ENCODE data around the gene SAMD10. TPM values are rescaled to one million over a fixed set of nuclear protein-coding genes. Genes with fewer than 3 reads are reported as not detected.
A peak's percentile ranks its signal among the peaks of the same experiment; 100 is the strongest.

SAMD10 gene
- total RNA-seq, 1 donor: 1.3 TPM

- no peak for DNase-seq (ENCODE audit: low read depth)
- peak overlapping the region; percentile 68 for H3K4me3 ChIP-seq (ENCODE audit: low read depth, low read length)
- TF ChIP-seq, protein P1, sequence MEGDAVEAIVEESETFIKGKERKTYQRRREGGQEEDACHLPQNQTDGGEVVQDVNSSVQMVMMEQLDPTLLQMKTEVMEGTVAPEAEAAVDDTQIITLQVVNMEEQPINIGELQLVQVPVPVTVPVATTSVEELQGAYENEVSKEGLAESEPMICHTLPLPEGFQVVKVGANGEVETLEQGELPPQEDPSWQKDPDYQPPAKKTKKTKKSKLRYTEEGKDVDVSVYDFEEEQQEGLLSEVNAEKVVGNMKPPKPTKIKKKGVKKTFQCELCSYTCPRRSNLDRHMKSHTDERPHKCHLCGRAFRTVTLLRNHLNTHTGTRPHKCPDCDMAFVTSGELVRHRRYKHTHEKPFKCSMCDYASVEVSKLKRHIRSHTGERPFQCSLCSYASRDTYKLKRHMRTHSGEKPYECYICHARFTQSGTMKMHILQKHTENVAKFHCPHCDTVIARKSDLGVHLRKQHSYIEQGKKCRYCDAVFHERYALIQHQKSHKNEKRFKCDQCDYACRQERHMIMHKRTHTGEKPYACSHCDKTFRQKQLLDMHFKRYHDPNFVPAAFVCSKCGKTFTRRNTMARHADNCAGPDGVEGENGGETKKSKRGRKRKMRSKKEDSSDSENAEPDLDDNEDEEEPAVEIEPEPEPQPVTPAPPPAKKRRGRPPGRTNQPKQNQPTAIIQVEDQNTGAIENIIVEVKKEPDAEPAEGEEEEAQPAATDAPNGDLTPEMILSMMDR (IDR thresholded peaks at IDR 0.05; ENCODE audit: insufficient read depth, low read depth, low read length): no peak
Measured at GRCh38 chr20:63968136-63968927, 11.1 kb downstream of the SAMD10 start.

DNA sequence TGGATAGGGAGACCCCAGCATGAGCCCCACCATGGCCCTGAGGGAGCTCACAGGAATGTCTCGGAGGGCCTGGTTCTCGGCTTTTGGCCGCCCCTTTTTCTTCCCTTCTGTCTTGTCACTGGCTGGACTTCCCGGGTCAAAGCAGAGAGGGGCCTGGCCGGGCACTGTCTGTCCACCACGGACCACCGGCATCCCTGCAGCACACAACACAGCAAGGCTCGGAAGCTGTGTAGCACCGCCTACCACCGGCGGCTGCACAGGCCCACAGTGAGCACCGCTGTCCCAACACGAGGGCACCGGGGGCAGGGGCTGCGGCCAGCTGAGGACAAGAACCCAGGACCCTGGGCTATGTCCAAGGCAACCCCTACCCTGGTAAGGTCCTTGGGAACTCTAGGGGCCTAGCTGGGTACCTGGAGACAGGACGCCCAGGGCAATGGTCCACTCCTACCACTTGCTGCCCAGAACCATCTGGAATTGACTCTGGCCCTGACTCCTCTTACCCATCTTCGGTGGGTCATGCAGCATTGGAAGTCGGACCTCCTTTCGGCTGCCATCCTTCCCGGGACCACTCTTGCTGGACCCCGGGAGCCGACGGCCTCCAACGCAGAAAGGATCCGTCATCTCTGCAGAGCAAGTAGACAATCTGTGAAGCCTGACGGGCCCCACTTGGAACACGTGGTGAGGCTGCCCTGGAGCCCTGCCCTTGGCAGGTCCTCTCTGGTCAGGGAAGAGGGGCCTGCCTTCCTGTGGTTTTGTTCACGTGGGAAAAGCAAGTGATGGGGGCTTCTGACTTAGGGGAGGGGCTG lies 11.9 kb downstream of the SAMD10 start:
- TF ChIP-seq, protein P1 (IDR thresholded peaks at IDR 0.05; ENCODE audit: insufficient read depth, low read depth, low read length): no peak
- no peak for DNase-seq (ENCODE audit: low read depth)
- H3K4me3 ChIP-seq (ENCODE audit: low read depth, low read length): no peak overlapping the region

GRCh38 chr20:63966944-63967322 lies 12.5 kb downstream of the SAMD10 start:
- TF ChIP-seq, protein P1 (IDR thresholded peaks at IDR 0.05; ENCODE audit: insufficient read depth, low read depth, low read length): no peak
- H3K4me3 ChIP-seq (ENCODE audit: low read depth, low read length): no peak overlapping the region
- DNase-seq (ENCODE audit: low read depth): no peak

DNA sequence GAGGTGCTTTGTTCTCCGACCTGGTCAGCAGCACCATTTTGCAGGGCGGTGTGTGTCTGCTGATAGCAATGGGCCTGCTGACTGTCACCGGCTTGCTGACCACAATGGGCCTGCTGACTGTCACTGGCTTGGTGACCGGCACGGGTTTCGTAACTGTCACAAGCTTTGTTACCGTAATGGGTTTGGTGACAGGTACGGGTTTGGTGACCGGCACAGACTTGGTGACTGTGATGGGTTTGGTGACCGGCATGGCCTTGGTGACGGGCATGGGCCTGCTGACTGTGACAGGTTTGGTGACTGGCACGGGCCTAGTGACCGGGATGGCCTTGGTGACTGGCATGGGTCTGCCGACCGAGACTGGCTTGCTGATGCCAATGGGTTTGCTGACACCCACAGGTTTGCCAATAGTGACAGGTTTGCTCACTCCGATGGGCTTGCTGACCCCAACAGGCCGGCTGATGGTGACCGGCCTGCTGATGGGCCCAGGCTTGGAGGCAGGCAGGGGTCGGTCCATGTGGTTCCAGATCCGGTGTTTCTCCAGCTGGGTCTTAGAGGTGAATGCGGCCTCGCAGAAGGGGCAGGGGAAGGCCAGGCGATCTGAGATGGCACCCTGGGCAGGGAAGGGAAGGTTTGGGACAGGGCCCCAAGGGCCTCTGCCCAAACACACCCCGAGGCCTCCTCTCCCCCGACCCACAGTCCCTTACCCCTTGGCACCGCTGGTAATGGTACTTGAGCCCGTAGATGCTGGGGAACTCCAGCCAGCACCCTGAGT lies 13.1 kb downstream of the SAMD10 start:
- TF ChIP-seq, protein P1 (IDR thresholded peaks at IDR 0.05; ENCODE audit: insufficient read depth, low read depth, low read length): no peak
- H3K4me3 ChIP-seq (ENCODE audit: low read depth, low read length): no peak overlapping the region

DNA sequence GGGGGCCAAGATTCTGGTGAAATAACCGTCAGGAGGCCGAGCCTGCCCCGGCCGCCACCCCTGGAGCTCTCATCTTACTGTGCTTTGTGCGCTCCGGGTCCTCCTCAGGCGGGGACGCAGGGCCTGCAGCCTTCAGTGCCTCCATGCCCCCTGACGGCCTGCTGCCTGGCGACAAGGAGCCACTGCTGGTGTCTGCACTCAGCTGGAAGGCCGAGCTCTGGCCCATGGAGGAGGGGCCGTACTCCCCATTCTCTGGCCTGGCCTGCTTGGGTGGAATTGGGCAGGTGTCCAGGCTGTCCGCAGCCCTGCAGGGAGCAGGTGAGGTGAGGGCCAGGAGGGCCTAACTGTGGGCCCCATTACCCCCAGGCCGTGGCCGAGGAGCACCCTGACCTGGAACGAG lies 15.0 kb downstream of the SAMD10 start:
- H3K4me3 ChIP-seq (ENCODE audit: low read depth, low read length): no peak overlapping the region
- TF ChIP-seq, protein P1 (IDR thresholded peaks at IDR 0.05; ENCODE audit: insufficient read depth, low read depth, low read length): no peak
- DNase-seq (ENCODE audit: low read depth): no peak

More for the DNA sequence above, 13.1 kb downstream of the SAMD10 start:
- no peak for DNase-seq (ENCODE audit: low read depth)

- TF ChIP-seq, protein P1 (IDR thresholded peaks at IDR 0.05; ENCODE audit: insufficient read depth, low read depth, low read length): no peak
- no peak for DNase-seq (ENCODE audit: low read depth)
Measured at GRCh38 chr20:63963784-63964301, 15.6 kb downstream of the SAMD10 start.

More at GRCh38 chr20:63963784-63964301, 15.6 kb downstream of the SAMD10 start:
- no peak overlapping the region for H3K4me3 ChIP-seq (ENCODE audit: low read depth, low read length)
